Measurements from ENCODE around the gene VIPR2. TPM values are rescaled to one million over a fixed set of nuclear protein-coding genes. Genes with fewer than 3 reads are reported as not detected.

The VIPR2 gene
- total and polyA plus RNA-seq, 10 donors: 0.41 to 1.4 (median 0.64) TPM

DNA sequence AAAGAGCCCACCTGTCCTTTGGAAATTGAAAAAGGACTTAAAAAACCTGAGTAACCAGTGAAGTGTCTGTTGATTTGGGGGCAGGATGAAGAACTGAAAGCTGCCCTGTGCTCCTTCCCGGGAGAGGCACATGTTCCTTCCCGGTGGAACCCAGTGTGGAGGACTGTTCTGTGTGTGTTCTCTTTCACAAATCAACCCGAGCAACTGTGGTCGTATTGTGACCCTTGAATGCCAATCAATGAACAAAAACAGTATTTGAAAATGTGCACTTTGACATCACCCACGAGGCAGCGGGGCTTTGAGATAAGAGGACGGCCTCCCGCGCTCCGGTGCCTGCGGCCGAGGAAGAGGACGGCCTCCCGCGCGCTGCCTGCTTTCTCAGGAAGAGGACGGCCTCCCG lies 139.0 kb downstream of the VIPR2 start:
- intact Hi-C loops (cut with DNase I; ENCODE audit: low total_unique reads): no loop called here
- no peaks in the 10 kb centered on the region for H3K36me3 ChIP-seq
- no peak overlapping the region for H3K4me3 ChIP-seq
- WGBS, 5 donors: 88 to 93% (median 90%) methylated on average over 15 to 18 of the region's 18 CpGs
- no peak for DNase-seq
- no peaks in the 10 kb centered on the region for H3K4me1 ChIP-seq
- TF ChIP-seq POLR2AphosphoS5 (IDR thresholded peaks at IDR 0.05) (no peak), POLR2A (IDR thresholded peaks at IDR 0.05) (no peak)
- TF ChIP-seq, protein P1, sequence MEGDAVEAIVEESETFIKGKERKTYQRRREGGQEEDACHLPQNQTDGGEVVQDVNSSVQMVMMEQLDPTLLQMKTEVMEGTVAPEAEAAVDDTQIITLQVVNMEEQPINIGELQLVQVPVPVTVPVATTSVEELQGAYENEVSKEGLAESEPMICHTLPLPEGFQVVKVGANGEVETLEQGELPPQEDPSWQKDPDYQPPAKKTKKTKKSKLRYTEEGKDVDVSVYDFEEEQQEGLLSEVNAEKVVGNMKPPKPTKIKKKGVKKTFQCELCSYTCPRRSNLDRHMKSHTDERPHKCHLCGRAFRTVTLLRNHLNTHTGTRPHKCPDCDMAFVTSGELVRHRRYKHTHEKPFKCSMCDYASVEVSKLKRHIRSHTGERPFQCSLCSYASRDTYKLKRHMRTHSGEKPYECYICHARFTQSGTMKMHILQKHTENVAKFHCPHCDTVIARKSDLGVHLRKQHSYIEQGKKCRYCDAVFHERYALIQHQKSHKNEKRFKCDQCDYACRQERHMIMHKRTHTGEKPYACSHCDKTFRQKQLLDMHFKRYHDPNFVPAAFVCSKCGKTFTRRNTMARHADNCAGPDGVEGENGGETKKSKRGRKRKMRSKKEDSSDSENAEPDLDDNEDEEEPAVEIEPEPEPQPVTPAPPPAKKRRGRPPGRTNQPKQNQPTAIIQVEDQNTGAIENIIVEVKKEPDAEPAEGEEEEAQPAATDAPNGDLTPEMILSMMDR (IDR thresholded peaks at IDR 0.05 in 8 of 11, conservative IDR thresholded peaks at IDR 0.05 in 3 of 11): no peak
- no peak overlapping the region for H3K27ac ChIP-seq
- no peaks in the 10 kb centered on the region for H3K9me3 ChIP-seq
- peaks cover 0 to 2% (median 0%) of the 10 kb centered on the region in 7 donors for H3K27me3 ChIP-seq (replicated peaks in 1 of 7)

DNA sequence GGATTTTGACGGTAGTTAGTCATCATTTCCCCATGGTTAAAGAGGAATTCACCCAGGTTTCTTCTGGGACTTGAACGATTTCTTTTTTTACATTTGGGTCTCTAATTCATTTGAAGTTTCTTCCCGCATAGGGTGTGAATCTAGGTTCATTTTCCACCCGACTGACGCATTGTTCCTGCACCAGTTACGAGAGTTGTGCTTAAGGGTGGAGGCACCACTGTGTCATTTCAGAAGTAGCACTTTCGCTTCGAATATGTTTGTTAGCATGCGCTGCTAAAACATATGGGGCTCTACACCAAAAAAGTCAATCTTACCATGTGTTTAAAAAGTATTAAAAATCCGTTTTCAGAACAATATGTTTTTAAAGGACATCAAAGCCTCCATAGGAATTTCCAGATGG lies 140.3 kb downstream of the VIPR2 start:
- no peak for DNase-seq
- H3K4me3 ChIP-seq: no peak overlapping the region
- no peaks in the 10 kb centered on the region for H3K4me1 ChIP-seq
- H3K27ac ChIP-seq: no peak overlapping the region
- TF ChIP-seq POLR2AphosphoS5 (IDR thresholded peaks at IDR 0.05) (no peak), POLR2A (IDR thresholded peaks at IDR 0.05) (no peak)
- TF ChIP-seq, protein P1 (IDR thresholded peaks at IDR 0.05 in 8 of 11, conservative IDR thresholded peaks at IDR 0.05 in 3 of 11): no peak
- no peaks in the 10 kb centered on the region for H3K36me3 ChIP-seq
- H3K27me3 ChIP-seq (replicated peaks in 1 of 7): peaks cover 0 to 9% (median 0%) of the 10 kb centered on the region in 7 donors
- 76 to 84% (median 83%) methylated on average over 10 of the region's 10 CpGs for WGBS, 5 donors
- no peaks in the 10 kb centered on the region for H3K9me3 ChIP-seq
- intact Hi-C loops (cut with DNase I; ENCODE audit: low total_unique reads): no loop called here

DNA sequence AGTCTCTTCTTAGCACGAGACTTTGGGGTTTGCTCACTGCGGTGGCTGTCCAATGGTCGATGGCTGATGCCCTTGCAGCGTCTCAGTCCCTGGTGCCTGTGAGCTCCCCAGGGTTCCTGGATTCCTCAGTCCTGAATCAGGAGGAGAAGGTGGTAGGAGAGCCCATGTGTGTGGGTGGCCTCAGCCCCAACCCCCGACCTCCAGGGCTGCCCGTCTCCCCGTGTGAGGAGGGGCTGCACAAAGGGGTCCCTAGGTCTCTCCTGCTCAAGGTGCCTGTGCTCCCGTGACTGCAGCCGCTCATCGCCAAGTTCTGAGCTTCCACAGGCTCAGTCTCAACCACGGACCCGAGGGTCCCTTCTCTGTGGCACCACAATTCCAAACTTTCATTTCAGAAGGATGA lies 142.9 kb downstream of the VIPR2 start:
- TF ChIP-seq POLR2A (IDR thresholded peaks at IDR 0.05) (no peak), POLR2AphosphoS5 (IDR thresholded peaks at IDR 0.05) (no peak)
- Histone ChIP-seq H3K36me3 (no peaks in the 10 kb centered on the region), H3K4me1 (peaks cover 0 to 8% (median 0%) of the 10 kb centered on the region in 6 donors), H3K27me3 (replicated peaks in 1 of 7) (peaks cover 0 to 27% (median 5%) of the 10 kb centered on the region in 7 donors), H3K4me3 (no peak overlapping the region), H3K27ac (no peak overlapping the region), H3K9me3 (no peaks in the 10 kb centered on the region)
- WGBS, 5 donors: 87 to 91% (median 89%) methylated on average over 12 of the region's 12 CpGs
- intact Hi-C loops (cut with DNase I; ENCODE audit: low total_unique reads): no loop called here
- no peak for DNase-seq

DNA sequence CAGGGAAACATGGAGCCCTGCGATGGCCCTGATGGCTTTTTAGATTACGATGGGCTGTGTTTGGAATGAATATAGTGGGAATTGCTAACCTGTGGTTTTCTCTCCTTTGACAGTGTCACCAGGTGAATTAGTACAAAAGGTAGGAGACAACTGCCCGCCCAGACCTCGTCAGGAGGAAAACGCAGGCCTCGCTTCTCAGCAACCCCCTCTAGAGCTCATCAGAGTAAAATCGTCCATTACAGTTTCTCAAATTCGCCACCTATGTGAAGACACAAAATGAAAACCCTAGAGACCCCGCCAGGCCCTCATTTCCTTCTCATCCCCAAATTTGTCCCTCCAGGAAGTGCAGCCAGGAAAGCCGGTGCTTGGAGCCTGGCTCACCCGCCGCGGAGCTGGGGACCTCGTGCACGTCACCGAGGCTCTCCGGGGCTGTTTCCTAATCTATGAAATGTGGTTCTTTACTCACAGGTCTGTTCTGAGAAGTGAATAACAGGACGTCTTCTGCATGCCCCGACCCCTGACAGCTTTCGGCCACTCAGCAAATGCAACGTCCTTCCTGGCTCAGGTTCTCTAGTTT lies 143.7 kb downstream of the VIPR2 start:
- H3K4me3 ChIP-seq: no peak overlapping the region
- intact Hi-C loops (cut with DNase I; ENCODE audit: low total_unique reads): no loop called here
- H3K4me1 ChIP-seq: peaks cover 0 to 9% (median 0%) of the 10 kb centered on the region in 6 donors
- 74 to 82% (median 76%) methylated on average over 21 of the region's 21 CpGs for whole genome bisulfite sequencing, 5 donors
- DNase-seq: no peak
- TF ChIP-seq, protein P1 (IDR thresholded peaks at IDR 0.05 in 8 of 11, conservative IDR thresholded peaks at IDR 0.05 in 3 of 11): no peak
- TF ChIP-seq POLR2AphosphoS5 (IDR thresholded peaks at IDR 0.05): no peak
- TF ChIP-seq POLR2A (IDR thresholded peaks at IDR 0.05): no peak
- no peak overlapping the region for H3K27ac ChIP-seq
- H3K27me3 ChIP-seq (replicated peaks in 1 of 7): peaks cover 0 to 36% (median 8%) of the 10 kb centered on the region in 7 donors
- H3K36me3 ChIP-seq: no peaks in the 10 kb centered on the region
- no peaks in the 10 kb centered on the region for H3K9me3 ChIP-seq
